GM23338 (cell line): ENCODE results near the gene TCFL5. TPM values are rescaled to one million over a fixed set of nuclear protein-coding genes. Genes with fewer than 3 reads are reported as not detected.

ENCODE experiments used
- ATAC-seq: fragments of 200-7000 bp; cut with Tn5 transposase; 3 replicates; pipeline ENCODE4 v1.9.1; 2020
- DNase-seq: peaks from one replicate; pipeline ENCODE4 v3.0.0-alpha.2; 2015; ENCODE audit warnings: low spot score
- H2AFZ ChIP-seq: fragments of 200-600 bp; sonication (generic); 2 replicates; pipeline ENCODE4 v1.8.0; 2016; ENCODE audit warnings: antibody characterized with exemption, mild to moderate bottlenecking, moderate library complexity
- H3F3A ChIP-seq: fragments of 200-600 bp; sonication (generic); replicated peaks from 2 replicates; pipeline ENCODE4 v1.8.0; 2017; ENCODE audit warnings: antibody characterized with exemption, mixed run types, low read depth
- H3K27ac ChIP-seq: fragments of 200-600 bp; sonication (generic); 2 replicates; pipeline ENCODE4 v1.6.1; 2016; ENCODE audit warnings: low read depth
- H3K27me3 ChIP-seq: fragments of 200-600 bp; sonication (generic); 2 replicates; pipeline ENCODE4 v1.8.0; 2016; ENCODE audit warnings: mild to moderate bottlenecking, mixed run types, moderate library complexity; ENCODE audit not compliant: insufficient read depth
- H3K36me3 ChIP-seq: fragments of 200-600 bp; sonication (generic); 2 replicates; pipeline ENCODE4 v1.8.0; 2016; ENCODE audit warnings: mild to moderate bottlenecking; ENCODE audit not compliant: insufficient read depth
- H3K4me1 ChIP-seq: fragments of 200-600 bp; sonication (generic); 2 replicates; pipeline ENCODE4 v1.8.0; 2016; ENCODE audit warnings: mild to moderate bottlenecking, moderate library complexity; ENCODE audit not compliant: insufficient read depth
- H3K4me2 ChIP-seq: fragments of 200-600 bp; sonication (generic); 2 replicates; pipeline ENCODE4 v1.7.1; 2017; ENCODE audit warnings: mixed run types
- H3K4me3 ChIP-seq: fragments of 200-600 bp; sonication (generic); 2 replicates; pipeline ENCODE4 v1.6.1; 2016; ENCODE audit warnings: mixed run types
- H3K79me2 ChIP-seq: fragments of 200-600 bp; sonication (generic); replicated peaks from 2 replicates; pipeline ENCODE4 v1.8.0; 2017; ENCODE audit warnings: mild to moderate bottlenecking; ENCODE audit not compliant: insufficient read depth
- H3K9me2 ChIP-seq: fragments of 200-600 bp; sonication (generic); 2 replicates; pipeline ENCODE4 v1.8.0; 2017; ENCODE audit not compliant: insufficient read depth
- H4K20me1 ChIP-seq: fragments of 200-600 bp; sonication (generic); replicated peaks from 2 replicates; pipeline ENCODE4 v1.8.0; 2017; ENCODE audit warnings: mild to moderate bottlenecking; ENCODE audit not compliant: insufficient read depth
- H3K27ac Mint-ChIP-seq: 2 replicates; pipeline ENCODE4 v1.8.0; 2020; ENCODE audit warnings: inconsistent platforms, mild to moderate bottlenecking, moderate library complexity, mixed read lengths
- H3K27me3 Mint-ChIP-seq: 3 replicates; pipeline ENCODE4 v1.8.0; 2022; ENCODE audit warnings: low read depth, mild to moderate bottlenecking, moderate library complexity, mixed read lengths, inconsistent platforms; ENCODE audit not compliant: insufficient read depth, poor library complexity
- H3K36me3 Mint-ChIP-seq: 3 replicates; pipeline ENCODE4 v1.8.0; 2021; ENCODE audit warnings: low read depth, mild to moderate bottlenecking, inconsistent platforms, moderate library complexity, mixed read lengths
- H3K4me1 Mint-ChIP-seq: 3 replicates; pipeline ENCODE4 v1.8.0; 2020; ENCODE audit warnings: mild to moderate bottlenecking, inconsistent platforms, mixed read lengths
- H3K4me3 Mint-ChIP-seq: 3 replicates; pipeline ENCODE4 v1.8.0; 2021; ENCODE audit warnings: moderate library complexity, mild to moderate bottlenecking, inconsistent platforms, mixed read lengths
- H3K9me3 Mint-ChIP-seq: 3 replicates; pipeline ENCODE4 v1.8.0; 2020; ENCODE audit warnings: moderate library complexity, mild to moderate bottlenecking, inconsistent platforms, mixed read lengths
- ETS1 ChIP-seq: IDR thresholded peaks from 2 replicates; pipeline ENCODE4 v1.6.1; 2016; ENCODE audit warnings: antibody characterized with exemption
- EZH2 ChIP-seq: fragments of 200-600 bp; sonication (generic); IDR thresholded peaks from one replicate; pipeline ENCODE4 v1.8.0; 2017; ENCODE audit warnings: antibody characterized with exemption, mild to moderate bottlenecking, low read depth; ENCODE audit not compliant: unreplicated experiment
- EZH2phosphoT487 ChIP-seq: fragments of 200-600 bp; sonication (generic); IDR thresholded peaks from one replicate; pipeline ENCODE4 v1.8.1; 2018; ENCODE audit warnings: antibody characterized with exemption; ENCODE audit not compliant: unreplicated experiment
- JUNB ChIP-seq: IDR thresholded peaks from one replicate; pipeline ENCODE4 v1.6.1; 2016; ENCODE audit warnings: antibody characterized with exemption; ENCODE audit not compliant: unreplicated experiment
- NANOG ChIP-seq: IDR thresholded peaks from 2 replicates; pipeline ENCODE4 v1.6.1; 2016; ENCODE audit warnings: antibody characterized with exemption, borderline replicate concordance
- POLR2AphosphoS5 ChIP-seq: IDR thresholded peaks from 2 replicates; pipeline ENCODE4 v1.6.1; 2016; ENCODE audit warnings: antibody characterized with exemption, low read depth
- STAT1 ChIP-seq: IDR thresholded peaks from one replicate; pipeline ENCODE4 v1.6.1; 2016; ENCODE audit warnings: antibody characterized with exemption; ENCODE audit not compliant: unreplicated experiment
- ZNF331 ChIP-seq: fragments of 250-450 bp; sonication (Bioruptor Pico); IDR thresholded peaks from 2 replicates; pipeline ENCODE4 v1.5.0; 2020; ENCODE audit warnings: low read depth, mild to moderate bottlenecking, moderate library complexity
- ZNF462 ChIP-seq: fragments of 250-450 bp; sonication (Bioruptor Pico); IDR thresholded peaks from 2 replicates; pipeline ENCODE4 v1.5.0; 2020; ENCODE audit warnings: mild to moderate bottlenecking, moderate library complexity
- polyA plus RNA-seq: library from polyadenylated mRNA; unstranded; fragments of >200 nt; fragmentation: Nextera tagmentation; extraction: Ambion mirVana; gene quantifications from 2 replicates; pipeline ENCODE4 v1.2.1, GENCODE V29; 2016
- total RNA-seq: library from RNA; depleted of rRNA; stranded (reverse); fragments of >200 nt; shearing (Covaris generic); gene quantifications from 2 replicates; pipeline ENCODE4 v1.2.3, GENCODE V29; 2014
- TF ChIP-seq, protein P1 (sequence below): IDR thresholded peaks from one replicate; pipeline ENCODE4 v1.6.1; 2018; ENCODE audit warnings: antibody characterized with exemption; ENCODE audit not compliant: unreplicated experiment
- TF ChIP-seq, protein P2 (sequence below), 2 experiments: fragments of 200-600 bp in 1 of 2; sonication (generic) in 1 of 2; conservative IDR thresholded peaks; 2 replicates each; pipeline versions ENCODE4 v1.5.1 to v1.6.1; 2016 to 2017; ENCODE audit warnings: antibody characterized with exemption in 2 of 2, low read depth in 2 of 2, mild to moderate bottlenecking in 2 of 2, moderate library complexity in 1 of 2

TCFL5 gene
- total and polyA plus RNA-seq, 2 experiments from 2014 or later = 5.8 to 19.3 TPM

GRCh38 chr20:62872184-62872847 lies 10.7 kb upstream of the TCFL5 start:
- peaks cover 3% of the 10 kb centered on the region; the same call in 1 of the 3 replicates for H3K36me3 Mint-ChIP-seq
- ATAC-seq = no peak
- H3K4me1 Mint-ChIP-seq = peaks cover 18% of the 10 kb centered on the region
- Histone ChIP-seq H2AFZ (no peak overlapping the region), H4K20me1 (no peaks in the 10 kb centered on the region), H3K79me2 (no peaks in the 10 kb centered on the region), H3K4me2 (no peak overlapping the region), H3K4me1 (peaks cover 12% of the 10 kb centered on the region; the same call in 1 of the 2 replicates), H3K9me2 (no peaks in the 10 kb centered on the region), H3K36me3 (no peaks in the 10 kb centered on the region), H3K27me3 (no peaks in the 10 kb centered on the region), H3K4me3 (no peak overlapping the region), H3F3A (peaks cover 22% of the 10 kb centered on the region), H3K27ac (no peak overlapping the region)
- peaks cover 34% of the 10 kb centered on the region for H3K27me3 Mint-ChIP-seq
- H3K27ac Mint-ChIP-seq = no peak overlapping the region
- no peak overlapping the region for H3K4me3 Mint-ChIP-seq
- TF ChIP-seq JUNB = no peak
- no peak for TF ChIP-seq ZNF331 (CRISPR knock-in tag)
- TF ChIP-seq, protein P1, sequence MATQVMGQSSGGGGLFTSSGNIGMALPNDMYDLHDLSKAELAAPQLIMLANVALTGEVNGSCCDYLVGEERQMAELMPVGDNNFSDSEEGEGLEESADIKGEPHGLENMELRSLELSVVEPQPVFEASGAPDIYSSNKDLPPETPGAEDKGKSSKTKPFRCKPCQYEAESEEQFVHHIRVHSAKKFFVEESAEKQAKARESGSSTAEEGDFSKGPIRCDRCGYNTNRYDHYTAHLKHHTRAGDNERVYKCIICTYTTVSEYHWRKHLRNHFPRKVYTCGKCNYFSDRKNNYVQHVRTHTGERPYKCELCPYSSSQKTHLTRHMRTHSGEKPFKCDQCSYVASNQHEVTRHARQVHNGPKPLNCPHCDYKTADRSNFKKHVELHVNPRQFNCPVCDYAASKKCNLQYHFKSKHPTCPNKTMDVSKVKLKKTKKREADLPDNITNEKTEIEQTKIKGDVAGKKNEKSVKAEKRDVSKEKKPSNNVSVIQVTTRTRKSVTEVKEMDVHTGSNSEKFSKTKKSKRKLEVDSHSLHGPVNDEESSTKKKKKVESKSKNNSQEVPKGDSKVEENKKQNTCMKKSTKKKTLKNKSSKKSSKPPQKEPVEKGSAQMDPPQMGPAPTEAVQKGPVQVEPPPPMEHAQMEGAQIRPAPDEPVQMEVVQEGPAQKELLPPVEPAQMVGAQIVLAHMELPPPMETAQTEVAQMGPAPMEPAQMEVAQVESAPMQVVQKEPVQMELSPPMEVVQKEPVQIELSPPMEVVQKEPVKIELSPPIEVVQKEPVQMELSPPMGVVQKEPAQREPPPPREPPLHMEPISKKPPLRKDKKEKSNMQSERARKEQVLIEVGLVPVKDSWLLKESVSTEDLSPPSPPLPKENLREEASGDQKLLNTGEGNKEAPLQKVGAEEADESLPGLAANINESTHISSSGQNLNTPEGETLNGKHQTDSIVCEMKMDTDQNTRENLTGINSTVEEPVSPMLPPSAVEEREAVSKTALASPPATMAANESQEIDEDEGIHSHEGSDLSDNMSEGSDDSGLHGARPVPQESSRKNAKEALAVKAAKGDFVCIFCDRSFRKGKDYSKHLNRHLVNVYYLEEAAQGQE = no peak
- TF ChIP-seq NANOG = no peak
- TF ChIP-seq EZH2 = no peak
- TF ChIP-seq STAT1 = no peak
- no peak for TF ChIP-seq ZNF462 (CRISPR knock-in tag)
- TF ChIP-seq ETS1 = no peak
- TF ChIP-seq, protein P2, sequence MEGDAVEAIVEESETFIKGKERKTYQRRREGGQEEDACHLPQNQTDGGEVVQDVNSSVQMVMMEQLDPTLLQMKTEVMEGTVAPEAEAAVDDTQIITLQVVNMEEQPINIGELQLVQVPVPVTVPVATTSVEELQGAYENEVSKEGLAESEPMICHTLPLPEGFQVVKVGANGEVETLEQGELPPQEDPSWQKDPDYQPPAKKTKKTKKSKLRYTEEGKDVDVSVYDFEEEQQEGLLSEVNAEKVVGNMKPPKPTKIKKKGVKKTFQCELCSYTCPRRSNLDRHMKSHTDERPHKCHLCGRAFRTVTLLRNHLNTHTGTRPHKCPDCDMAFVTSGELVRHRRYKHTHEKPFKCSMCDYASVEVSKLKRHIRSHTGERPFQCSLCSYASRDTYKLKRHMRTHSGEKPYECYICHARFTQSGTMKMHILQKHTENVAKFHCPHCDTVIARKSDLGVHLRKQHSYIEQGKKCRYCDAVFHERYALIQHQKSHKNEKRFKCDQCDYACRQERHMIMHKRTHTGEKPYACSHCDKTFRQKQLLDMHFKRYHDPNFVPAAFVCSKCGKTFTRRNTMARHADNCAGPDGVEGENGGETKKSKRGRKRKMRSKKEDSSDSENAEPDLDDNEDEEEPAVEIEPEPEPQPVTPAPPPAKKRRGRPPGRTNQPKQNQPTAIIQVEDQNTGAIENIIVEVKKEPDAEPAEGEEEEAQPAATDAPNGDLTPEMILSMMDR (conservative IDR thresholded peaks at IDR 0.05; ENCODE audit: low read depth in 2 of 2) = no peak
- TF ChIP-seq POLR2AphosphoS5 = no peak
- no peak for TF ChIP-seq EZH2phosphoT487
- DNase-seq = no peak
- peaks cover 5% of the 10 kb centered on the region; the same call in 2 of the 3 replicates for H3K9me3 Mint-ChIP-seq
